ENCODE results near the gene CEMIP.

GRCh38 chr15:80986487-80986886 is 207.3 kb downstream of the CEMIP start:
- TF ChIP-seq CTCF (IDR thresholded peaks at IDR 0.05) = no peak
- TF ChIP-seq POLR2A (IDR thresholded peaks at IDR 0.05) = no peak
